ENCODE results near the gene CSAG1. TPM values are rescaled to one million over a fixed set of nuclear protein-coding genes. Genes with fewer than 3 reads are reported as not detected.
"Not testable (repeated sequence)": the region's sequence is repeated elsewhere in the genome, so short reads cannot be mapped to it uniquely, and the experiment has no call there.

Gene CSAG1
- total and polyA plus RNA-seq, 4 donors: not detected

- no peaks in the 10 kb centered on the region for H3K27me3 ChIP-seq (ENCODE audit: control insufficient read depth in 4 of 4, insufficient read depth in 4 of 4, low read length in 3 of 4)
- H3K9ac ChIP-seq (ENCODE audit: low read depth in 1 of 2, low read length in 2 of 2): no peak overlapping the region
- H3K27ac ChIP-seq (ENCODE audit: low read depth in 1 of 2, low read length in 2 of 2): no peak overlapping the region
- H3K4me3 ChIP-seq (ENCODE audit: low read depth in 1 of 3, low read length in 3 of 3): no peak overlapping the region
- TF ChIP-seq ATF3 (IDR thresholded peaks at IDR 0.05) (no peak), RAD21 (IDR thresholded peaks at IDR 0.05) (no peak), MAX (IDR thresholded peaks at IDR 0.05) (no peak), REST (IDR thresholded peaks at IDR 0.05) (no peak), JUND (IDR thresholded peaks at IDR 0.05) (no peak), FOXA2 (IDR thresholded peaks at IDR 0.05) (no peak), HNF4A (conservative IDR thresholded peaks at IDR 0.05) (no peak), YY1 (IDR thresholded peaks at IDR 0.05) (no peak), RXRA (IDR thresholded peaks at IDR 0.05) (no peak), SP1 (IDR thresholded peaks at IDR 0.05) (no peak), ZBTB33 (IDR thresholded peaks at IDR 0.05) (no peak), TAF1 (conservative IDR thresholded peaks at IDR 0.05) (no peak), HNF4G (IDR thresholded peaks at IDR 0.05) (no peak), EGR1 (IDR thresholded peaks at IDR 0.05; ENCODE audit: low read depth in 2 of 2) (no peak)
- DNase-seq (ENCODE audit: low spot score): no peak
- no peaks in the 10 kb centered on the region for H3K4me1 ChIP-seq (ENCODE audit: control insufficient read depth in 4 of 4, insufficient read depth in 4 of 4, low read length in 3 of 4)
- no peaks in the 10 kb centered on the region for H3K9me3 ChIP-seq (ENCODE audit: control insufficient read depth in 4 of 4, low read length in 3 of 4)
- WGBS: 73% methylated on average over 2 of the region's 2 CpGs
- H3K36me3 ChIP-seq (ENCODE audit: control insufficient read depth in 4 of 4, insufficient read depth in 3 of 4, low read depth in 1 of 4, low read length in 3 of 4): no peaks in the 10 kb centered on the region
These were observed 1.6 kb upstream of the CSAG1 start for GRCh38 chrX:152735101-152735500.

- not testable (repeated sequence) for H3K4me3 ChIP-seq (ENCODE audit: low read depth in 1 of 3, low read length in 3 of 3); DNase-seq (ENCODE audit: low spot score); H3K4me1 ChIP-seq (ENCODE audit: control insufficient read depth in 4 of 4, insufficient read depth in 4 of 4, low read length in 3 of 4); H3K27ac ChIP-seq (ENCODE audit: low read depth in 1 of 2, low read length in 2 of 2); H3K36me3 ChIP-seq (ENCODE audit: control insufficient read depth in 4 of 4, insufficient read depth in 3 of 4, low read depth in 1 of 4, low read length in 3 of 4); H3K9me3 ChIP-seq (ENCODE audit: control insufficient read depth in 4 of 4, low read length in 3 of 4); H3K27me3 ChIP-seq (ENCODE audit: control insufficient read depth in 4 of 4, insufficient read depth in 4 of 4, low read length in 3 of 4); H3K9ac ChIP-seq (ENCODE audit: low read depth in 1 of 2, low read length in 2 of 2)
- 94% methylated on average over 22 of the region's 22 CpGs for WGBS
These were observed 780 bp upstream of the CSAG1 start for GRCh38 chrX:152734143-152734858.
